22Rv1 (cell line): ENCODE data around the gene FRS3.

Experiments used
- CTCF ChIP-seq: fragments of 450-650 bp; IDR thresholded peaks from 2 replicates; pipeline ENCODE4 v1.5.1; 2017; ENCODE audit warnings: mild to moderate bottlenecking
- ZFX ChIP-seq: fragments of 450-650 bp; IDR thresholded peaks from 2 replicates; pipeline ENCODE4 v1.6.1; 2017; ENCODE audit warnings: antibody characterized with exemption, borderline replicate concordance

- TF ChIP-seq CTCF (no peak), ZFX (no peak)
These were observed 4.9 kb downstream of the FRS3 start for GRCh38 chr6:41774841-41775240.
